A549 treated with Mapracorat at 1 μM for 4 hours (cell line): Measurements from ENCODE around the gene CFAP43. TPM values are rescaled to one million over a fixed set of nuclear protein-coding genes. Genes with fewer than 3 reads are reported as not detected.

ENCODE experiments used
- total RNA-seq: library from RNA; stranded (reverse); fragments of 200-300 nt; extraction: Qiagen RNA extraction; gene quantifications from 5 replicates; pipeline ENCODE4 v1.2.3, GENCODE V29; 2022

The CFAP43 gene
- total RNA-seq: 0.14 to 0.36 TPM (median 0.20 TPM) in 5 replicates

GRCh38 chr10:104231784-104232612 is at the start of gene CFAP43:
Gene CFAP43 (minus strand): TSS chr10:104232364. CDS start chr10:104232246, 118 bp downstream.

GRCh38 chr10:104268713-104269645 is 36.8 kb upstream of the CFAP43 start, which contains the start of gene GSTO2:
Gene GSTO2 (plus strand): TSS chr10:104269184. CDS start chr10:104274916, 5,732 bp downstream.

GRCh38 chr10:104254493-104255310 is 22.5 kb upstream of the CFAP43 start, which contains the start of gene GSTO1:
Gene GSTO1 (plus strand): TSS chr10:104254892. CDS start chr10:104254929, 37 bp downstream.

GRCh38 chr10:104121485-104122224 is 110.5 kb downstream of the CFAP43 start, which contains the start of gene SFR1:
Gene SFR1 (plus strand): TSS chr10:104122171. CDS start chr10:104122184, 13 bp downstream.

GRCh38 chr10:104085801-104086400 is 146.3 kb downstream of the CFAP43 start, which contains the start of gene COL17A1:
Gene COL17A1 (minus strand): TSS chr10:104085880. CDS start chr10:104080673, 5,207 bp downstream.

Other genes with a start within 250 kb of the CFAP43 start
- 1.5 to 3.0 TPM (median 1.7 TPM) in 5 replicates for gene COL17A1, start 146.5 kb downstream of the CFAP43 start, total RNA-seq
- gene SFR1, start 110.2 kb downstream of the CFAP43 start, total RNA-seq: 13.3 to 17.0 TPM (median 14.1 TPM) in 5 replicates
- gene GSTO1, start 22.5 kb upstream of the CFAP43 start, total RNA-seq: 267 to 307 TPM (median 292 TPM) in 5 replicates
- 1.3 to 2.5 TPM (median 2.3 TPM) in 5 replicates for gene GSTO2, start 36.8 kb upstream of the CFAP43 start, total RNA-seq
- 51.4 to 72.8 TPM (median 67.8 TPM) in 5 replicates for gene ITPRIP, start 106.1 kb upstream of the CFAP43 start, total RNA-seq
- 0.11 to 0.24 TPM (median 0.15 TPM) in 5 replicates for gene CFAP58, start 121.5 kb upstream of the CFAP43 start, total RNA-seq